SK-N-SH treated with all-trans-retinoic acid at 6 μM for 48 hours (cell line): ENCODE results near the gene PLXNA3.

Experiments
- ATAC-seq: fragments of 200-7000 bp; cut with Tn5 transposase; 3 replicates; pipeline ENCODE4 v1.9.1; 2020; ENCODE audit warnings: mild to moderate bottlenecking, moderate library complexity
- ARNTL ChIP-seq: fragments of 450-650 bp; formaldehyde crosslinking; IDR thresholded peaks from 2 replicates; pipeline ENCODE4 v1.5.0; 2020; ENCODE audit warnings: low read depth, mild to moderate bottlenecking, moderate library complexity, borderline replicate concordance
- BACH2 ChIP-seq: fragments of 250-450 bp; sonication (Bioruptor Pico); IDR thresholded peaks from 2 replicates; pipeline ENCODE4 v1.9.0; 2021; ENCODE audit warnings: mild to moderate bottlenecking, borderline replicate concordance
- CSDC2 ChIP-seq: fragments of 250-450 bp; sonication (Bioruptor Pico); IDR thresholded peaks from 2 replicates; pipeline ENCODE4 v1.5.0; 2020; ENCODE audit warnings: mild to moderate bottlenecking, moderate library complexity
- ESRRG ChIP-seq: fragments of 250-450 bp; sonication (Bioruptor Pico); IDR thresholded peaks from 2 replicates; pipeline ENCODE4 v1.6.1; 2021; ENCODE audit warnings: mild to moderate bottlenecking
- GLIS3 ChIP-seq: fragments of 250-450 bp; sonication (Bioruptor Pico); IDR thresholded peaks from 2 replicates; pipeline ENCODE4 v1.5.0; 2020; ENCODE audit warnings: mild to moderate bottlenecking, moderate library complexity
- ISL1 ChIP-seq: fragments of 250-450 bp; sonication (Bioruptor Pico); IDR thresholded peaks from 2 replicates; pipeline ENCODE4 v2.1.2; 2022; ENCODE audit warnings: mild to moderate bottlenecking, moderate library complexity
- PATZ1 ChIP-seq: fragments of 250-450 bp; sonication (Bioruptor Pico); IDR thresholded peaks from 2 replicates; pipeline ENCODE4 v1.8.0; 2020; ENCODE audit warnings: mild to moderate bottlenecking, moderate library complexity, borderline replicate concordance
- PPARA ChIP-seq: fragments of 250-450 bp; sonication (Bioruptor Pico); IDR thresholded peaks from 2 replicates; pipeline ENCODE4 v1.5.0; 2020; ENCODE audit warnings: mild to moderate bottlenecking, borderline replicate concordance
- RARB ChIP-seq: fragments of 250-450 bp; sonication (Bioruptor Pico); IDR thresholded peaks from 2 replicates; pipeline ENCODE4 v1.8.0; 2021; ENCODE audit warnings: mild to moderate bottlenecking, moderate library complexity
- TCF4 ChIP-seq: fragments of 250-450 bp; sonication (Bioruptor Pico); IDR thresholded peaks from 2 replicates; pipeline ENCODE4 v1.8.0; 2021; ENCODE audit warnings: mild to moderate bottlenecking, moderate library complexity, borderline replicate concordance
- TOX ChIP-seq: fragments of 250-450 bp; sonication (Bioruptor Pico); IDR thresholded peaks from 2 replicates; pipeline ENCODE4 v1.8.0; 2021; ENCODE audit warnings: mild to moderate bottlenecking, moderate library complexity, borderline replicate concordance
- TSHZ2 ChIP-seq: fragments of 250-450 bp; sonication (Bioruptor Pico); IDR thresholded peaks from 2 replicates; pipeline ENCODE4 v1.5.0; 2020; ENCODE audit warnings: mild to moderate bottlenecking, moderate library complexity
- ZC3H10 ChIP-seq: fragments of 250-450 bp; sonication (Bioruptor Pico); IDR thresholded peaks from 2 replicates; pipeline ENCODE4 v1.5.1; 2021; ENCODE audit warnings: mild to moderate bottlenecking, moderate library complexity
- ZFP3 ChIP-seq: fragments of 250-450 bp; sonication (Bioruptor Pico); IDR thresholded peaks from 2 replicates; pipeline ENCODE4 v1.5.0; 2020; ENCODE audit warnings: mild to moderate bottlenecking, moderate library complexity
- ZFP30 ChIP-seq: fragments of 450-650 bp; formaldehyde crosslinking; IDR thresholded peaks from 2 replicates; pipeline ENCODE4 v1.5.0; 2022; ENCODE audit warnings: mild to moderate bottlenecking, moderate library complexity
- ZNF565 ChIP-seq: fragments of 450-650 bp; formaldehyde crosslinking; conservative IDR thresholded peaks from 2 replicates; pipeline ENCODE4 v1.5.0; 2020; ENCODE audit warnings: low read depth, mild to moderate bottlenecking, moderate library complexity
- ZNF8 ChIP-seq: fragments of 450-650 bp; formaldehyde crosslinking; IDR thresholded peaks from 2 replicates; pipeline ENCODE4 v1.5.0; 2020; ENCODE audit warnings: mild to moderate bottlenecking, moderate library complexity
- TF ChIP-seq, protein P1 (sequence below): fragments of 250-450 bp; sonication (Bioruptor Pico); IDR thresholded peaks from 2 replicates; pipeline ENCODE4 v1.8.0; 2021; ENCODE audit warnings: low read depth, mild to moderate bottlenecking, moderate library complexity, borderline replicate concordance

The PLXNA3 gene

GRCh38 chrX:154434394-154435168 lies 23.5 kb upstream of the PLXNA3 start:
- TF ChIP-seq CSDC2 = no peak
- TF ChIP-seq, protein P1, sequence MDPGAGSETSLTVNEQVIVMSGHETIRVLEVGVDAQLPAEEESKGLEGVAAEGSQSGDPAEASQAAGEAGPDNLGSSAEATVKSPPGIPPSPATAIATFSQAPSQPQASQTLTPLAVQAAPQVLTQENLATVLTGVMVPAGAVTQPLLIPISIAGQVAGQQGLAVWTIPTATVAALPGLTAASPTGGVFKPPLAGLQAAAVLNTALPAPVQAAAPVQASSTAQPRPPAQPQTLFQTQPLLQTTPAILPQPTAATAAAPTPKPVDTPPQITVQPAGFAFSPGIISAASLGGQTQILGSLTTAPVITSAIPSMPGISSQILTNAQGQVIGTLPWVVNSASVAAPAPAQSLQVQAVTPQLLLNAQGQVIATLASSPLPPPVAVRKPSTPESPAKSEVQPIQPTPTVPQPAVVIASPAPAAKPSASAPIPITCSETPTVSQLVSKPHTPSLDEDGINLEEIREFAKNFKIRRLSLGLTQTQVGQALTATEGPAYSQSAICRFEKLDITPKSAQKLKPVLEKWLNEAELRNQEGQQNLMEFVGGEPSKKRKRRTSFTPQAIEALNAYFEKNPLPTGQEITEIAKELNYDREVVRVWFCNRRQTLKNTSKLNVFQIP (CRISPR knock-in tag) = no peak
- ATAC-seq = no peak

DNA sequence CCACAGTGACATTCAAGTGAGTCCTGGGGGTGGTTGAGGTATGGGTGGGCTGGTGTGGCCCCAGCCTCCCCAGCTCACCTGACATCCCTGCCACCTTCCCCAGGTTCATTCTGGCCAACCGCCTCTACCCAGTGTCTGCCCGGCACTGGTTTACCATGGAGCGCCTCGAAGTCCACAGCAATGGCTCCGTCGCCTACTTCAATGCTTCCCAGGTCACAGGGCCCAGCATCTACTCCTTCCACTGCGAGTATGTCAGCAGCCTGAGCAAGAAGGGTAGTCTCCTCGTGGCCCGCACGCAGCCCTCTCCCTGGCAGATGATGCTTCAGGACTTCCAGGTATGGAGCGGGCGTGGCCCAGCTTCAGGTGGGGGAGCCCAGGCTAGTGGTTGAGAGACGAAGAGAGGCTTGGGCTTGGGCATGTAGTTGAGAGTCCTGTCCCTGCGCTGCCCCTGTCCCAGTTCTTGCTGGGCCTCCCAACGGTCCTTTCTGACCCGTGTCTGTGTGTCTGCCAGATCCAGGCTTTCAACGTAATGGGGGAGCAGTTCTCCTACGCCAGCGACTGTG lies 22.8 kb upstream of the PLXNA3 start:
- ATAC-seq = no peak

DNA sequence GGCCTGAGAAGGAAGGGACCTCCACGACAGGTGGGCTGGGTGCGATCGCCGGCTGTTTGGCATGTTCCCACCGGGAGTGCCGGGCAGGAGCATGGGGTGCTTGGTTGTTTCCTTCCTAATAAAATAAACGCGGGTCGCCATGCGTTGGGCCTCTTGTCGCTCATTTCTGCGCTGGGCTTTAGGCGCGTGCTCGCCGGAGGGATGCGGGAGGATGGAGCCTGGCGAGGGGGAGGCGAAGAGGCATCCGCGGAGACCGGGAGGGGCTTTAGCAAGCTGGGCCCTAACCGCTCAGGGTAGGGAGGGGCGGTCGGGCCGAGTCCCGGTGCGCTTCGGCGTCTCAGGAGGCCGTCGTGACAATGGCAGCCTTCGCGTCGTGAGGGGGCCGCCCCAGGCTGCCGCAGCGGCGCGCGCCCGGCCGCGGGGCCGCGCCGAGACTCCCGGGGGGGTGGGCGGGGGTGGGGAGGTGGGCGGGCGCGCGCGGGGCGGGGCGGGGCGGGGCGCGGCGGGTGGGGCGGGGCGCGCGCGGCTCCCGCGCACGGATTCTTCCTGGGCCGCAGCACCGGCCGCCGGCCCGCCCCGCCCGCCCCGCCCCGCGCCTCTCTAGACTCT lies 21.6 kb upstream of the PLXNA3 start:
- peak; percentile 31 for ATAC-seq
- TF ChIP-seq ZNF565 (CRISPR knock-in tag) (no peak), PPARA (CRISPR knock-in tag) (no peak), TOX (CRISPR knock-in tag) (no peak), ISL1 (no peak), PATZ1 (no peak), GLIS3 (CRISPR knock-in tag) (no peak), ESRRG (CRISPR knock-in tag) (no peak), CSDC2 (no peak), TSHZ2 (CRISPR knock-in tag) (no peak), ZFP30 (no peak), ZC3H10 (CRISPR knock-in tag) (no peak)
- TF ChIP-seq, protein P1 (CRISPR knock-in tag) = no peak

More for the DNA sequence above, 22.8 kb upstream of the PLXNA3 start:
- TF ChIP-seq ZC3H10 (CRISPR knock-in tag) = no peak
- no peak for TF ChIP-seq ARNTL
- no peak for TF ChIP-seq ESRRG (CRISPR knock-in tag)
- no peak for TF ChIP-seq CSDC2
- TF ChIP-seq ISL1 = no peak
- no peak for TF ChIP-seq ZNF8 (CRISPR knock-in tag)
- TF ChIP-seq RARB (CRISPR knock-in tag) = no peak
- TF ChIP-seq BACH2 (CRISPR knock-in tag) = no peak
- no peak for TF ChIP-seq TCF4 (CRISPR knock-in tag)
- TF ChIP-seq ZNF565 (CRISPR knock-in tag) = no peak
- TF ChIP-seq ZFP3 (CRISPR knock-in tag) = no peak
